K562 (cell line): ENCODE data around the gene PLCB4. TPM values are rescaled to one million over a fixed set of nuclear protein-coding genes. Genes with fewer than 3 reads are reported as not detected.

Source experiments
- ATAC-seq: fragments of 200-7000 bp; cut with Tn5 transposase; 3 replicates; pipeline ENCODE4 v1.9.1; 2020; ENCODE audit warnings: moderate library complexity
- BruUV-seq: library from RNA; stranded (reverse); fragments of 400-500 nt; replicated peaks from 2 replicates; lab custom pipeline; 2021; lab: Mats Ljungman, UMichigan
- CTCF ChIA-PET: fragments of 300-600 bp; formaldehyde crosslinking; extraction: SDS; loops from one replicate; lab custom pipeline; 2021; ENCODE audit warnings: low intra/inter-chr PET ratio; lab: Yijun Ruan, JAX
- POLR2A ChIA-PET: fragments of 300-600, 350-650 bp; sonication (Branson Sonifier 250); formaldehyde crosslinking; extraction: SDS; loops from one replicate; lab custom pipeline; 2021; ENCODE audit warnings: antibody characterized with exemption, inconsistent platforms; lab: Yijun Ruan, JAX
- DNase-seq, 4 experiments: peaks; one replicate each; pipeline versions ENCODE4 v3.0.0 to v3.0.0-alpha.2; 2011 to 2018; ENCODE audit warnings: low spot score in 3 of 4, mixed read lengths in 3 of 4; ENCODE audit errors: extremely low read depth in 1 of 4
- FAIRE-seq: peaks from 2 replicates; lab custom pipeline; 2011; peaks lifted over from hg19 to GRCh38; lab: Jason Lieb, UNC
- H2AFZ ChIP-seq: 2 replicates; pipeline ENCODE4 v1.6.0; 2011; ENCODE audit warnings: low read depth, low read length, control low read depth, inconsistent platforms
- H3K27ac ChIP-seq: fragments of 200-600 bp; 3 replicates; pipeline ENCODE4 v1.8.0; 2011; ENCODE audit warnings: low read depth, mild to moderate bottlenecking, control low read depth, inconsistent platforms, low read length, moderate library complexity, mixed read lengths; ENCODE audit errors: extremely low read depth
- H3K27me3 ChIP-seq, 2 experiments: fragments of 300-600 bp in 1 of 2; 2 replicates in 1 of 2; 3 replicates in 1 of 2; pipeline versions ENCODE4 v1.6.0 to v1.8.0; 2011; ENCODE audit warnings: inconsistent platforms in 2 of 2, low read length in 2 of 2, mild to moderate bottlenecking in 1 of 2, mixed read lengths in 1 of 2, moderate library complexity in 1 of 2; ENCODE audit not compliant: control insufficient read depth in 2 of 2, insufficient read depth in 2 of 2
- H3K36me3 ChIP-seq: fragments of 300-600 bp; 3 replicates; pipeline ENCODE4 v1.8.0; 2011; ENCODE audit warnings: mild to moderate bottlenecking, low read length, inconsistent platforms; ENCODE audit not compliant: control insufficient read depth, insufficient read depth
- H3K4me1 ChIP-seq, 2 experiments: fragments of 200-600 bp in 1 of 2; replicated peaks in 1 of 2; 2 replicates in 1 of 2; 3 replicates in 1 of 2; pipeline versions ENCODE4 v1.5.1 to v1.8.0; 2011; ENCODE audit warnings: inconsistent platforms in 2 of 2, low read length in 2 of 2, mild to moderate bottlenecking in 1 of 2, mixed read lengths in 1 of 2, moderate library complexity in 1 of 2; ENCODE audit not compliant: control insufficient read depth in 2 of 2, insufficient read depth in 2 of 2
- H3K4me2 ChIP-seq: 2 replicates; pipeline ENCODE4 v1.6.1; 2011; ENCODE audit warnings: low read length, control low read depth, inconsistent platforms, mixed read lengths; ENCODE audit not compliant: insufficient read depth
- H3K4me3 ChIP-seq: fragments of 200-600 bp; sonication (generic), shearing (Covaris generic); 2 replicates; pipeline ENCODE4 v1.5.1; 2016; ENCODE audit warnings: control low read depth, inconsistent platforms
- H3K79me2 ChIP-seq: fragments of 200-600 bp; 3 replicates; pipeline ENCODE4 v1.8.0; 2011; ENCODE audit warnings: low read length, inconsistent platforms; ENCODE audit not compliant: control insufficient read depth, insufficient read depth
- H3K9ac ChIP-seq, 2 experiments: 2 replicates each; pipeline versions ENCODE4 v1.6.0 to v1.6.1; 2011; ENCODE audit warnings: low read depth in 2 of 2, low read length in 2 of 2, control low read depth in 1 of 2, inconsistent platforms in 1 of 2, mild to moderate bottlenecking in 1 of 2, mixed read lengths in 1 of 2; ENCODE audit not compliant: insufficient read depth in 1 of 2
- H3K9me1 ChIP-seq: one replicate; pipeline ENCODE4 v1.6.0; 2011; ENCODE audit warnings: inconsistent platforms, mild to moderate bottlenecking, low read length, moderate library complexity; ENCODE audit not compliant: control insufficient read depth, insufficient read depth
- H3K9me3 ChIP-seq: replicated peaks from 2 replicates; pipeline ENCODE4 v1.5.1; 2011; ENCODE audit warnings: low read depth, low read length, inconsistent platforms; ENCODE audit not compliant: control insufficient read depth, insufficient read depth
- H4K20me1 ChIP-seq: replicated peaks from 2 replicates; pipeline ENCODE4 v1.6.1; 2011; ENCODE audit warnings: low read length, inconsistent platforms, mixed read lengths; ENCODE audit not compliant: control insufficient read depth, insufficient read depth
- CHD2 ChIP-seq: IDR thresholded peaks from 2 replicates; pipeline ENCODE4 v1.6.1; 2011; ENCODE audit warnings: low read depth, low read length
- HMG20A ChIP-seq: fragments of 450-650 bp; formaldehyde crosslinking; conservative IDR thresholded peaks from 2 replicates; pipeline ENCODE4 v1.4.0; 2020; ENCODE audit warnings: mild to moderate bottlenecking, mixed read lengths
- MAFG ChIP-seq: fragments of 450-650 bp; conservative IDR thresholded peaks from 2 replicates; pipeline ENCODE4 v1.6.1; 2016; ENCODE audit warnings: missing genetic modification characterization, missing compliant biosample characterization
- MTA3 ChIP-seq: fragments of 450-650 bp; formaldehyde crosslinking; IDR thresholded peaks from 2 replicates; pipeline ENCODE4 v1.6.1; 2017; ENCODE audit warnings: mild to moderate bottlenecking, borderline replicate concordance
- MXD1 ChIP-seq: fragments of 250-450 bp; sonication (Bioruptor Pico); IDR thresholded peaks from 2 replicates; pipeline ENCODE4 v1.8.0; 2021; ENCODE audit warnings: borderline replicate concordance, mild to moderate bottlenecking, moderate library complexity; ENCODE audit not compliant: poor library complexity, severe bottlenecking
- PML ChIP-seq: IDR thresholded peaks from 2 replicates; pipeline ENCODE4 v1.6.1; 2012; ENCODE audit warnings: low read length, inconsistent platforms
- TEAD2 ChIP-seq: fragments of 450-650 bp; IDR thresholded peaks from 2 replicates; pipeline ENCODE4 v1.6.1; 2016; ENCODE audit warnings: missing genetic modification characterization, control low read depth, missing compliant biosample characterization
- U2AF2 ChIP-seq: fragments of 200-400 bp; formaldehyde crosslinking; optimal IDR thresholded peaks from 2 replicates; pipeline ENCODE3; 2017; ENCODE audit warnings: low read depth, mild to moderate bottlenecking, low read length
- ZBTB43 ChIP-seq: sonication (generic); formaldehyde crosslinking; IDR thresholded peaks from 2 replicates; pipeline ENCODE4 v1.8.0; 2023; ENCODE audit warnings: mild to moderate bottlenecking, missing genetic modification reagents
- WGBS: fragments of 100-300 bp; shearing (Covaris generic); methylation state at CpG from one replicate; pipeline ENCODE4 v1.1.6; 2016; ENCODE audit warnings: low coverage, mixed read lengths; ENCODE audit not compliant: insufficient coverage; ENCODE audit errors: missing lambda C conversion rate; 5-methylcytosine and 5-hydroxymethylcytosine counted together
- in situ Hi-C: fragments of 300-500 bp; cut with MboI; formaldehyde crosslinking; loops from 4 replicates; pipeline ENCODE4 v1.15.0; 2018; ENCODE audit warnings: inconsistent platforms, mixed read lengths
- intact Hi-C: fragments of 100-400 bp; cut with micrococcal nuclease; formaldehyde crosslinking; loops from 2 replicates; pipeline ENCODE4 v1.14.2; 2022
- polyA plus RNA-seq, 8 experiments: library from polyadenylated mRNA; depleted of rRNA in 4 of 8; stranded (reverse) in 5 of 8; unstranded in 3 of 8; fragments of >200 nt; fragmentation: Nextera tagmentation in 2 of 8; fragmentation: Illumina TruSeq in 1 of 8; extraction: Ambion mirVana in 2 of 8; extraction: Trizol in 1 of 8; gene quantifications; 2 replicates each; pipeline versions ENCODE4 v1.2.1 to v1.2.3, GENCODE V29; 2011 to 2014; ENCODE audit warnings: inconsistent platforms in 1 of 8, missing spikeins in 1 of 8
- total RNA-seq, 7 experiments: library from RNA; depleted of rRNA in 6 of 7; stranded (reverse); fragments of >200 nt in 6 of 7; fragmentation: Illumina TruSeq in 2 of 7; extraction: Trizol in 2 of 7; gene quantifications; 2 replicates each; pipeline versions ENCODE4 v1.2.1 to v1.2.3, GENCODE V29; 2011 to 2021; ENCODE audit warnings: low replicate concordance in 1 of 7
- TF ChIP-seq, protein P1 (sequence below): fragments of 450-650 bp; IDR thresholded peaks from one replicate; pipeline ENCODE4 v1.6.1; 2018; ENCODE audit warnings: mild to moderate bottlenecking, moderate library complexity; ENCODE audit not compliant: partially characterized antibody

The PLCB4 gene
- total and polyA plus RNA-seq, 9 of the 15 experiments (the other 6 are each of a cell fraction or from before 2014, with no cell fraction given) = 0.20 to 2.9 (median 0.52) TPM

DNA sequence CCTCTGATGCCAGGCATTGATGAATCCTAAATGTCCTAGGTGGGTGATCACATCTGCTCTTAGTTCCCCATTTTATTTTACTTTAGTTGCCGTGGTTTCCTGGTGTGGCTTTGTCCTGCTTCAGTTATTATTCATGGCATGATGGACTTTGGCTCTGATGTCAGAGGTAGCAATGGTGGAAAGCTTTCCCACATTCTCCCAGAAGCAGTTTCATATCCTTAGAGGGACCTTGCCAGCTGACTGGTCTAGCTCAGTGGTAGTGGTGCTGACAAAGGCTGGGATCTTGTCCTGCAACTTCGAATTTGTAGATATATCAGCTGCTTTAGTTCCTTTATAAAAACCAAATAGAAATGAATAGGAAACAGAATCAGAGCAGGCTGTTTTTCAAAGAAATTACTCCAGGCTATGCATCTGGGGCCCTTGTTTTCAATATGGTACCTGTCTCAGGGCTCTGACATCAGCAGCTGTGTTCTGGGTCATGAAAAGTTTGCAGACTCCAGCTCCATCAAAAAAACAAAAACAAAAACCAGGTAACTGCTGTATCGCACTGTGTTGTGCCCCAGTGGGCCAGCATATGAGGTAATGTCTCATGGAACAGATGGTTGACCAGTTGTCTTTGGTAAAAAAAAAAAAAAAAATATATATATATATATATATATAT is 133.7 kb downstream of the PLCB4 start:
- Histone ChIP-seq H3K79me2 (no peaks in the 10 kb centered on the region), H3K27me3 (no peaks in the 10 kb centered on the region), H3K4me1 (no peaks in the 10 kb centered on the region; a peak in 1 of 5 replicates), H3K4me3 (no peak overlapping the region), H3K9me3 (no peaks in the 10 kb centered on the region), H4K20me1 (no peaks in the 10 kb centered on the region), H3K9me1 (no peaks in the 10 kb centered on the region), H3K27ac (no peak overlapping the region), H3K9ac (no peak overlapping the region), H2AFZ (no peak overlapping the region), H3K36me3 (no peaks in the 10 kb centered on the region), H3K4me2 (no peak overlapping the region)
- CTCF ChIA-PET = no interaction called here
- no peak for FAIRE-seq
- in situ Hi-C loops = no loop called here
- POLR2A ChIA-PET = no interaction called here
- no peak for DNase-seq
- intact Hi-C loops = no loop called here
- WGBS = 27% methylated on average over 3 of the region's 3 CpGs
- ATAC-seq = no peak
- no TSS peak for BruUV-seq
- TF ChIP-seq TEAD2 (tag) (no peak), MAFG (tag) (no peak), MXD1 (CRISPR knock-in tag) (no peak), ZBTB43 (CRISPR knock-in tag) (no peak), PML (no peak), CHD2 (no peak), MTA3 (no peak), U2AF2 (no peak), HMG20A (CRISPR knock-in tag) (no peak)
- TF ChIP-seq, protein P1, sequence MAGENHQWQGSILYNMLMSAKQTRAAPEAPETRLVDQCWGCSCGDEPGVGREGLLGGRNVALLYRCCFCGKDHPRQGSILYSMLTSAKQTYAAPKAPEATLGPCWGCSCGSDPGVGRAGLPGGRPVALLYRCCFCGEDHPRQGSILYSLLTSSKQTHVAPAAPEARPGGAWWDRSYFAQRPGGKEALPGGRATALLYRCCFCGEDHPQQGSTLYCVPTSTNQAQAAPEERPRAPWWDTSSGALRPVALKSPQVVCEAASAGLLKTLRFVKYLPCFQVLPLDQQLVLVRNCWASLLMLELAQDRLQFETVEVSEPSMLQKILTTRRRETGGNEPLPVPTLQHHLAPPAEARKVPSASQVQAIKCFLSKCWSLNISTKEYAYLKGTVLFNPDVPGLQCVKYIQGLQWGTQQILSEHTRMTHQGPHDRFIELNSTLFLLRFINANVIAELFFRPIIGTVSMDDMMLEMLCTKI = no peak
